Neural cell (in vitro differentiated cells): Measurements from ENCODE around the gene LY6G6D. TPM values are rescaled to one million over a fixed set of nuclear protein-coding genes. Genes with fewer than 3 reads are reported as not detected.

Source experiments
- H2AFZ ChIP-seq: fragments of 200-600, 300-800 bp; sonication (generic), shearing (Covaris generic); 2 replicates; pipeline ENCODE4 v1.6.0; 2014; ENCODE audit warnings: low read depth, mild to moderate bottlenecking, antibody characterized with exemption, low read length, moderate library complexity
- H3F3A ChIP-seq: fragments of 200-600 bp; shearing (Covaris generic); 2 replicates; pipeline ENCODE4 v1.6.1; 2016; ENCODE audit warnings: mild to moderate bottlenecking, moderate library complexity, mixed read lengths, antibody characterized with exemption, low read length; ENCODE audit not compliant: insufficient read depth, poor library complexity, severe bottlenecking
- H3K27ac ChIP-seq: fragments of 200-600, 300-800 bp; sonication (generic), shearing (Covaris generic); 2 replicates; pipeline ENCODE4 v1.5.1; 2014; ENCODE audit warnings: mild to moderate bottlenecking, low read length, moderate library complexity
- H3K27me3 ChIP-seq: fragments of 300-800, 200-600 bp; sonication (generic), shearing (Covaris generic); 2 replicates; pipeline ENCODE4 v1.6.0; 2014; ENCODE audit warnings: mild to moderate bottlenecking, low read depth, low read length, moderate library complexity; ENCODE audit not compliant: insufficient read depth
- H3K36me3 ChIP-seq: fragments of 300-800, 200-600 bp; sonication (generic), shearing (Covaris generic); 2 replicates; pipeline ENCODE4 v1.5.1; 2014; ENCODE audit warnings: mild to moderate bottlenecking, antibody characterized with exemption, low read length, moderate library complexity; ENCODE audit not compliant: insufficient read depth
- H3K4me2 ChIP-seq: fragments of 300-800, 200-600 bp; sonication (generic), shearing (Covaris generic); 2 replicates; pipeline ENCODE4 v1.6.0; 2014; ENCODE audit warnings: mild to moderate bottlenecking, low read length
- H3K4me3 ChIP-seq: fragments of 300-800, 200-600 bp; sonication (generic), shearing (Covaris generic); 2 replicates; pipeline ENCODE4 v1.5.1; 2014; ENCODE audit warnings: mild to moderate bottlenecking, low read length, moderate library complexity
- H3K79me2 ChIP-seq: fragments of 200-600 bp; shearing (Covaris generic); replicated peaks from 2 replicates; pipeline ENCODE4 v1.6.0; 2014; ENCODE audit warnings: mild to moderate bottlenecking, low read length, moderate library complexity; ENCODE audit not compliant: insufficient read depth
- H3K9ac ChIP-seq: fragments of 300-800, 200-600 bp; sonication (generic), shearing (Covaris generic); 2 replicates; pipeline ENCODE4 v1.6.1; 2016; ENCODE audit warnings: mild to moderate bottlenecking, low read length, mixed read lengths
- H3K9me2 ChIP-seq: fragments of 200-600 bp; shearing (Covaris generic); 2 replicates; pipeline ENCODE4 v1.6.1; 2016; ENCODE audit warnings: mild to moderate bottlenecking, low read length, mixed read lengths; ENCODE audit not compliant: insufficient read depth
- H3K9me3 ChIP-seq: fragments of 200-600, 300-800 bp; sonication (generic), shearing (Covaris generic); 2 replicates; pipeline ENCODE4 v1.6.1; 2016; ENCODE audit warnings: mild to moderate bottlenecking, mixed run types, low read length, moderate library complexity, mixed read lengths
- H4K20me1 ChIP-seq: fragments of 200-600 bp; shearing (Covaris generic); 2 replicates; pipeline ENCODE4 v1.6.1; 2016; ENCODE audit warnings: mild to moderate bottlenecking, mixed run types; ENCODE audit not compliant: insufficient read depth
- CTCF ChIP-seq: fragments of 450-650 bp; IDR thresholded peaks from 2 replicates; pipeline ENCODE4 v1.5.1; 2014; ENCODE audit warnings: antibody characterized with exemption, mild to moderate bottlenecking, moderate library complexity; ENCODE audit not compliant: poor library complexity, severe bottlenecking
- EP300 ChIP-seq: fragments of 450-650 bp; conservative IDR thresholded peaks from 2 replicates; pipeline ENCODE4 v1.6.1; 2014; ENCODE audit warnings: antibody characterized with exemption, mild to moderate bottlenecking, moderate library complexity; ENCODE audit not compliant: poor library complexity, severe bottlenecking
- EZH2 ChIP-seq: fragments of 200-600, 300-800 bp; shearing (Covaris generic), sonication (generic); IDR thresholded peaks from 2 replicates; pipeline ENCODE4 v1.6.1; 2014; ENCODE audit warnings: antibody characterized with exemption, low read length, borderline replicate concordance, mild to moderate bottlenecking; ENCODE audit not compliant: insufficient read depth, poor library complexity, severe bottlenecking
- MXI1 ChIP-seq: fragments of 450-650 bp; conservative IDR thresholded peaks from 2 replicates; pipeline ENCODE4 v1.6.1; 2014; ENCODE audit warnings: antibody characterized with exemption, mild to moderate bottlenecking; ENCODE audit not compliant: poor library complexity, severe bottlenecking
- POLR2AphosphoS5 ChIP-seq: IDR thresholded peaks from 2 replicates; pipeline ENCODE4 v1.6.1; 2012
- RAD21 ChIP-seq: fragments of 450-650 bp; conservative IDR thresholded peaks from 2 replicates; pipeline ENCODE4 v1.6.1; 2014; ENCODE audit warnings: antibody characterized with exemption, mild to moderate bottlenecking, moderate library complexity
- REST ChIP-seq: IDR thresholded peaks from 2 replicates; pipeline ENCODE4 v1.6.1; 2012; ENCODE audit warnings: borderline replicate concordance
- SMC3 ChIP-seq: fragments of 450-650 bp; conservative IDR thresholded peaks from 2 replicates; pipeline ENCODE4 v1.6.1; 2014; ENCODE audit warnings: antibody characterized with exemption, mild to moderate bottlenecking, moderate library complexity; ENCODE audit not compliant: poor library complexity
- TAF1 ChIP-seq: IDR thresholded peaks from 2 replicates; pipeline ENCODE4 v1.6.1; 2012; ENCODE audit warnings: low read depth
- polyA minus RNA-seq: library from RNA; depleted of rRNA, polyadenylated mRNA; stranded (reverse); fragments of >200 nt; gene quantifications from 2 replicates; pipeline ENCODE4 v1.2.3, GENCODE V29; 2014
- polyA plus RNA-seq: library from polyadenylated mRNA; depleted of rRNA; stranded (reverse); fragments of >200 nt; gene quantifications from 2 replicates; pipeline ENCODE4 v1.2.3, GENCODE V29; 2014

LY6G6D gene
- polyA plus RNA-seq (not detected in 2 replicates), polyA minus RNA-seq (not detected in 2 replicates)

- TF ChIP-seq EZH2 (no peak), EP300 (no peak), RAD21 (no peak), SMC3 (no peak), TAF1 (no peak), POLR2AphosphoS5 (no peak), REST (no peak), MXI1 (no peak), CTCF (no peak)
- Histone ChIP-seq H3F3A (no peaks in the 10 kb centered on the region), H3K9me3 (no peaks in the 10 kb centered on the region), H3K4me2 (peak within 1 kb of the TSS; percentile 30), H3K27ac (peak within 1 kb of the TSS; percentile 56), H2AFZ (peak within 1 kb of the TSS; percentile 84), H3K9ac (peak within 1 kb of the TSS; percentile 48), H3K4me3 (peak within 1 kb of the TSS; percentile 23), H3K79me2 (no peaks in the 10 kb centered on the region), H3K27me3 (no peaks in the 10 kb centered on the region), H3K36me3 (no peaks in the 10 kb centered on the region), H3K9me2 (no peaks in the 10 kb centered on the region), H4K20me1 (no peaks in the 10 kb centered on the region)
Observed at GRCh38 chr6:31715022-31715958, at the start of gene LY6G6D. Gene LY6G6D (plus strand): TSS chr6:31715348. CDS start chr6:31715356, 8 bp downstream.

GRCh38 chr6:31665501-31666336, 49.4 kb upstream of the LY6G6D start, which contains the start of gene CSNK2B:
Gene CSNK2B (plus strand): TSS chr6:31666080. CDS start chr6:31666832, 752 bp downstream.
- TF ChIP-seq MXI1 = peak; percentile 53
- TF ChIP-seq POLR2AphosphoS5 = peak; percentile 82
- no peak for TF ChIP-seq EZH2
- TF ChIP-seq RAD21 = no peak
- TF ChIP-seq CTCF = peak; percentile 17
- peak within 1 kb of the TSS; percentile 82 for H3K4me2 ChIP-seq
- H3K4me3 ChIP-seq = peak within 1 kb of the TSS; percentile 88
- peak within 1 kb of the TSS; percentile 65 for H2AFZ ChIP-seq
- H3K79me2 ChIP-seq = peaks cover 34% of the 10 kb centered on the region
- peak within 1 kb of the TSS; percentile 87 for H3K9ac ChIP-seq
- no peaks in the 10 kb centered on the region for H3K27me3 ChIP-seq
- H3K9me3 ChIP-seq = no peaks in the 10 kb centered on the region
- H4K20me1 ChIP-seq = no peaks in the 10 kb centered on the region
- no peaks in the 10 kb centered on the region for H3F3A ChIP-seq
- peak within 1 kb of the TSS; percentile 85 for H3K27ac ChIP-seq
- H3K36me3 ChIP-seq = no peaks in the 10 kb centered on the region
- H3K9me2 ChIP-seq = no peaks in the 10 kb centered on the region
